Breast epithelium (tissue), 4 donors: ENCODE data around the gene GATA6. TPM values are rescaled to one million over a fixed set of nuclear protein-coding genes. Genes with fewer than 3 reads are reported as not detected.

Experiments used
- DNase-seq, 2 donors: peaks; one replicate each; pipeline ENCODE4 v3.0.0-alpha.2; 2019; ENCODE audit warnings: low spot score in 2 of 2
- H3K27ac ChIP-seq, 2 donors: fragments of 200-600 bp; sonication (generic) in 1 of 2; one replicate each; pipeline ENCODE4 v1.5.1; 2016 to 2019; ENCODE audit warnings: mild to moderate bottlenecking in 1 of 2
- H3K27me3 ChIP-seq, 2 donors: fragments of 200-600 bp; sonication (generic) in 1 of 2; one replicate each; pipeline versions ENCODE4 v1.5.1 to v1.6.0; 2017 to 2019; ENCODE audit warnings: control low read depth in 1 of 2, mild to moderate bottlenecking in 1 of 2
- H3K36me3 ChIP-seq: fragments of 200-600 bp; one replicate; pipeline ENCODE4 v1.5.1; 2019
- H3K4me1 ChIP-seq, 2 donors: fragments of 200-600 bp; sonication (generic); one replicate each; pipeline ENCODE4 v1.5.1; 2016 to 2019; ENCODE audit warnings: control low read depth in 1 of 2
- H3K4me3 ChIP-seq, 3 donors: fragments of 200-600 bp; sonication (generic); 1 replicate in 2 of 3; 2 replicates in 1 of 3; pipeline ENCODE4 v1.5.1; 2016 to 2019; ENCODE audit warnings: mild to moderate bottlenecking in 3 of 3, moderate library complexity in 2 of 3
- H3K9me3 ChIP-seq, 2 donors: fragments of 200-600 bp; sonication (generic) in 1 of 2; one replicate each; pipeline ENCODE4 v1.5.1; 2016 to 2019; ENCODE audit warnings: control low read depth in 1 of 2
- POLR2A ChIP-seq: fragments of 450-650 bp; IDR thresholded peaks from one replicate; pipeline ENCODE4 v1.6.1; 2016; ENCODE audit warnings: antibody characterized with exemption, mild to moderate bottlenecking, moderate library complexity
- POLR2AphosphoS5 ChIP-seq, 3 donors: sonication (generic); formaldehyde crosslinking; IDR thresholded peaks; one replicate each; pipeline ENCODE4 v1.6.1; 2017; ENCODE audit warnings: antibody characterized with exemption in 3 of 3
- intact Hi-C: fragments of 100-400 bp; cut with DNase I; formaldehyde crosslinking; loops from one replicate; pipeline ENCODE4 v1.15.1; 2023; ENCODE audit warnings: low total_unique reads
- total RNA-seq, 3 donors: library from RNA; depleted of rRNA; stranded (reverse); fragments of >200 nt; gene quantifications; one replicate each; pipeline ENCODE4 v1.1.0, GENCODE V29; 2016
- TF ChIP-seq, protein P1 (sequence below), 3 donors: fragments of 450-650 bp; IDR thresholded peaks; one replicate each; pipeline ENCODE4 v1.5.1; 2016 to 2017; ENCODE audit warnings: antibody characterized with exemption in 3 of 3, mild to moderate bottlenecking in 3 of 3, moderate library complexity in 3 of 3

Gene GATA6
- total RNA-seq, 3 donors from 2014 or later = 3.0 to 11.1 (median 11.0) TPM

- no peaks in the 10 kb centered on the region for H3K4me1 ChIP-seq
These were observed 63.9 kb downstream of the GATA6 start for GRCh38 chr18:22233266-22233665.

GRCh38 chr18:22238036-22238435 lies 68.6 kb downstream of the GATA6 start:
- DNase-seq = no peak
- H3K36me3 ChIP-seq = no peaks in the 10 kb centered on the region
- H3K9me3 ChIP-seq = no peaks in the 10 kb centered on the region
- H3K4me1 ChIP-seq = no peaks in the 10 kb centered on the region
- H3K27me3 ChIP-seq = no peaks in the 10 kb centered on the region
- H3K4me3 ChIP-seq = no peak overlapping the region
- intact Hi-C loops = no loop called here
- H3K27ac ChIP-seq = no peak overlapping the region
- TF ChIP-seq POLR2A (no peak), POLR2AphosphoS5 (IDR thresholded peaks at IDR 0.05) (no peak)
- TF ChIP-seq, protein P1, sequence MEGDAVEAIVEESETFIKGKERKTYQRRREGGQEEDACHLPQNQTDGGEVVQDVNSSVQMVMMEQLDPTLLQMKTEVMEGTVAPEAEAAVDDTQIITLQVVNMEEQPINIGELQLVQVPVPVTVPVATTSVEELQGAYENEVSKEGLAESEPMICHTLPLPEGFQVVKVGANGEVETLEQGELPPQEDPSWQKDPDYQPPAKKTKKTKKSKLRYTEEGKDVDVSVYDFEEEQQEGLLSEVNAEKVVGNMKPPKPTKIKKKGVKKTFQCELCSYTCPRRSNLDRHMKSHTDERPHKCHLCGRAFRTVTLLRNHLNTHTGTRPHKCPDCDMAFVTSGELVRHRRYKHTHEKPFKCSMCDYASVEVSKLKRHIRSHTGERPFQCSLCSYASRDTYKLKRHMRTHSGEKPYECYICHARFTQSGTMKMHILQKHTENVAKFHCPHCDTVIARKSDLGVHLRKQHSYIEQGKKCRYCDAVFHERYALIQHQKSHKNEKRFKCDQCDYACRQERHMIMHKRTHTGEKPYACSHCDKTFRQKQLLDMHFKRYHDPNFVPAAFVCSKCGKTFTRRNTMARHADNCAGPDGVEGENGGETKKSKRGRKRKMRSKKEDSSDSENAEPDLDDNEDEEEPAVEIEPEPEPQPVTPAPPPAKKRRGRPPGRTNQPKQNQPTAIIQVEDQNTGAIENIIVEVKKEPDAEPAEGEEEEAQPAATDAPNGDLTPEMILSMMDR (IDR thresholded peaks at IDR 0.05) = no peak

More at GRCh38 chr18:22233266-22233665, 63.9 kb downstream of the GATA6 start:
- TF ChIP-seq POLR2A (no peak), POLR2AphosphoS5 (IDR thresholded peaks at IDR 0.05) (no peak)
- TF ChIP-seq, protein P1 (IDR thresholded peaks at IDR 0.05) = no peak
- intact Hi-C loops = no loop called here
- no peak overlapping the region for H3K4me3 ChIP-seq
- no peaks in the 10 kb centered on the region for H3K27me3 ChIP-seq
- H3K36me3 ChIP-seq = no peaks in the 10 kb centered on the region
- no peak for DNase-seq
- no peaks in the 10 kb centered on the region for H3K9me3 ChIP-seq
- no peak overlapping the region for H3K27ac ChIP-seq

DNA sequence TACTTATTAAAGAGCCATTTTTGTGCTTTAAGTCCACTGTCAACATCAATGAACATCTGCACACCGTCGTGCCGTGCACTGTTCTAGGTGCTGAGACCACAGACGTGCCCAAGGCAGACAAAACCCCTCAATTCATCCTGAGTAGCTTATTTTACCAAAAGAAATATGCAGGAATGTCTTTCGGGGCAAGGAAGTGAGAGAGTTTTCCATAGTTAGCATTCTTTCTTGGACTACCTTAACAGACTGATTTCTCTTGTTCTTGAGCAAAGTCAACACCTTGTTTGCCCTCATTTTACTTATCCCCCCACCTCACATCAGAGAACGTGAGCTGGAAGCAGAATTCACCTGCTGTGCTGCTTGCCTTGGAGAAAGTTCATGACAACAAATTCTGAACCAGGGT lies 69.3 kb downstream of the GATA6 start:
- H3K27ac ChIP-seq = no peak overlapping the region
- H3K4me3 ChIP-seq = no peak overlapping the region
- no peaks in the 10 kb centered on the region for H3K36me3 ChIP-seq
- DNase-seq = no peak
- no peaks in the 10 kb centered on the region for H3K4me1 ChIP-seq
- H3K27me3 ChIP-seq = no peaks in the 10 kb centered on the region
- intact Hi-C loops = no loop called here
- H3K9me3 ChIP-seq = no peaks in the 10 kb centered on the region
- no peak for TF ChIP-seq POLR2AphosphoS5 (IDR thresholded peaks at IDR 0.05)
- TF ChIP-seq POLR2A = no peak
- TF ChIP-seq, protein P1 (IDR thresholded peaks at IDR 0.05) = no peak

- Histone ChIP-seq H3K27ac (no peak overlapping the region), H3K27me3 (no peaks in the 10 kb centered on the region), H3K36me3 (no peaks in the 10 kb centered on the region), H3K4me3 (no peak overlapping the region), H3K9me3 (no peaks in the 10 kb centered on the region), H3K4me1 (no peaks in the 10 kb centered on the region)
- intact Hi-C loops = no loop called here
- DNase-seq = no peak
- TF ChIP-seq, protein P1 (IDR thresholded peaks at IDR 0.05) = no peak
These were observed 72.6 kb downstream of the GATA6 start for GRCh38 chr18:22241921-22242361.

- Histone ChIP-seq H3K27me3 (no peaks in the 10 kb centered on the region), H3K36me3 (no peaks in the 10 kb centered on the region), H3K27ac (no peak overlapping the region), H3K4me1 (no peaks in the 10 kb centered on the region), H3K4me3 (no peak overlapping the region), H3K9me3 (no peaks in the 10 kb centered on the region)
- intact Hi-C loops = no loop called here
- DNase-seq = no peak
- TF ChIP-seq, protein P1 (IDR thresholded peaks at IDR 0.05) = no peak
- TF ChIP-seq POLR2A (no peak), POLR2AphosphoS5 (IDR thresholded peaks at IDR 0.05) (no peak)
These were observed 74.1 kb downstream of the GATA6 start for GRCh38 chr18:22243513-22243912.
